Measurements from ENCODE around the gene PER1. TPM values are rescaled to one million over a fixed set of nuclear protein-coding genes. Genes with fewer than 3 reads are reported as not detected.
A peak's percentile ranks its signal among the peaks of the same experiment; 100 is the strongest.

PER1 gene
- total and polyA plus RNA-seq, 2 of the 13 experiments (the other 11 are each of a cell fraction or from before 2014, with no cell fraction given), result 2.6 to 3.6 TPM

DNA sequence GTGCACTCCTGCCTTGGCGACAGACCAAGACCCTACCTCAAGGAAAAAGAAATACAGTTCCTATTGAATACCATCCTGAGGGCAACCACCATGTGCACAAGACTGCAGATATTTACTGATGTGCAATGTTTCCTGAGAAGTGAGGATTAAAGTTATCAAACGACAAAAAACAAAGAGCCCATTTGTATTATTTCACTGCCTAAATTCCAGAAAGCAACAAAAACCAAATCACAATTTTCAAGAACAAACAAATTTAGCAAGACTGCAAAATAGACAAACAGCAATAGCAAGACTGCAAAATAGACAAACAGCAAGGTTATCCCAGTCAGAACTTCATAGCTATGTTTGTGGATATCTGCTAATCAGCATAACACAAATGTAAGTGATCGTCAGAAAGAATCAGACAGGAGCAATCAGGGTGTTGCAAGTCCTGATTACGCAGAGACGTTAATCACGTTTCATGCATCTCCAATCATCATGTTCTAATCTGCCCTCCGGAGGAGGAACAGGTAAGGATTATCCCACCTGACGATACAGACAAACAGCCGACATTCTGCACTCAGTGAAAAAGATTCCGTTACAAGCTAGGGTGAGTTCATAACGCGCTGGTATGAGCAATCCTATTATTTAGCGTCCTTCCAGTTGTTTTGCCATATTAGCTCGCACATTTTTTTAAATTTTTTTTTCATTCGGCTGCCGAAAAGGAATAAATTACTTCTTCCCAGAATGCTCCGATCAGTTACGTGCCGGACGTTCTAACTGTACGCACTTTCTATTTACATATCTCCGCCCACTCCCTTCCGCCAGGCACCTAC, 21.1 kb upstream of the PER1 start (continued):
- TF ChIP-seq, protein P1, sequence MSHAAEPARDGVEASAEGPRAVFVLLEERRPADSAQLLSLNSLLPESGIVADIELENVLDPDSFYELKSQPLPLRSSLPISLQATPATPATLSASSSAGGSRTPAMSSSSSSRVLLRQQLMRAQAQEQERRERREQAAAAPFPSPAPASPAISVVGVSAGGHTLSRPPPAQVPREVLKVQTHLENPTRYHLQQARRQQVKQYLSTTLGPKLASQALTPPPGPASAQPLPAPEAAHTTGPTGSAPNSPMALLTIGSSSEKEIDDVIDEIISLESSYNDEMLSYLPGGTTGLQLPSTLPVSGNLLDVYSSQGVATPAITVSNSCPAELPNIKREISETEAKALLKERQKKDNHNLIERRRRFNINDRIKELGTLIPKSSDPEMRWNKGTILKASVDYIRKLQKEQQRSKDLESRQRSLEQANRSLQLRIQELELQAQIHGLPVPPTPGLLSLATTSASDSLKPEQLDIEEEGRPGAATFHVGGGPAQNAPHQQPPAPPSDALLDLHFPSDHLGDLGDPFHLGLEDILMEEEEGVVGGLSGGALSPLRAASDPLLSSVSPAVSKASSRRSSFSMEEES (CRISPR knock-in tag; IDR thresholded peaks at IDR 0.05), result peak; percentile 86
- peak; percentile 64; the same call in 1 of the 2 replicates for TF ChIP-seq ZMYM3 (CRISPR knock-in tag; IDR thresholded peaks at IDR 0.05)
- TF ChIP-seq, protein P2, sequence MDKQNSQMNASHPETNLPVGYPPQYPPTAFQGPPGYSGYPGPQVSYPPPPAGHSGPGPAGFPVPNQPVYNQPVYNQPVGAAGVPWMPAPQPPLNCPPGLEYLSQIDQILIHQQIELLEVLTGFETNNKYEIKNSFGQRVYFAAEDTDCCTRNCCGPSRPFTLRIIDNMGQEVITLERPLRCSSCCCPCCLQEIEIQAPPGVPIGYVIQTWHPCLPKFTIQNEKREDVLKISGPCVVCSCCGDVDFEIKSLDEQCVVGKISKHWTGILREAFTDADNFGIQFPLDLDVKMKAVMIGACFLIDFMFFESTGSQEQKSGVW (CRISPR knock-in tag; IDR thresholded peaks at IDR 0.05; ENCODE audit: borderline replicate concordance), result no peak
- TF ChIP-seq, protein P3, sequence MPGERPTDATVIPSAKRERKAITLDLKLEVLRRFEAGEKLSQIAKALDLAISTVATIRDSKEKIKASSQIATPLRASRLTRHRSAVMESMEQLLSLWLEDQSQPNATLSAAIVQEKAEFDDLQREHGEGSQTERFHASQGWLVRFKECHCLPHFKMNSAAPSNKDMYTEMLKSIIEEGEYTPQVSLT (CRISPR knock-in tag; IDR thresholded peaks at IDR 0.05; ENCODE audit: borderline replicate concordance, low read depth), result no peak
- TF ChIP-seq, protein P4, sequence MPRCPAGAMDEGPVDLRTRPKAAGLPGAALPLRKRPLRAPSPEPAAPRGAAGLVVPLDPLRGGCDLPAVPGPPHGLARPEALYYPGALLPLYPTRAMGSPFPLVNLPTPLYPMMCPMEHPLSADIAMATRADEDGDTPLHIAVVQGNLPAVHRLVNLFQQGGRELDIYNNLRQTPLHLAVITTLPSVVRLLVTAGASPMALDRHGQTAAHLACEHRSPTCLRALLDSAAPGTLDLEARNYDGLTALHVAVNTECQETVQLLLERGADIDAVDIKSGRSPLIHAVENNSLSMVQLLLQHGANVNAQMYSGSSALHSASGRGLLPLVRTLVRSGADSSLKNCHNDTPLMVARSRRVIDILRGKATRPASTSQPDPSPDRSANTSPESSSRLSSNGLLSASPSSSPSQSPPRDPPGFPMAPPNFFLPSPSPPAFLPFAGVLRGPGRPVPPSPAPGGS (CRISPR knock-in tag; IDR thresholded peaks at IDR 0.05), result no peak
- TF ChIP-seq BHLHE40 (IDR thresholded peaks at IDR 0.05; ENCODE audit: low read length), result peak; percentile 96
- TF ChIP-seq ZFP90 (CRISPR knock-in tag; IDR thresholded peaks at IDR 0.05; ENCODE audit: borderline replicate concordance), result peak; percentile 96; the same call in 1 of the 2 replicates
- no peak for TF ChIP-seq EEA1 (CRISPR knock-in tag; IDR thresholded peaks at IDR 0.05; ENCODE audit: borderline replicate concordance)
- TF ChIP-seq, protein P5, sequence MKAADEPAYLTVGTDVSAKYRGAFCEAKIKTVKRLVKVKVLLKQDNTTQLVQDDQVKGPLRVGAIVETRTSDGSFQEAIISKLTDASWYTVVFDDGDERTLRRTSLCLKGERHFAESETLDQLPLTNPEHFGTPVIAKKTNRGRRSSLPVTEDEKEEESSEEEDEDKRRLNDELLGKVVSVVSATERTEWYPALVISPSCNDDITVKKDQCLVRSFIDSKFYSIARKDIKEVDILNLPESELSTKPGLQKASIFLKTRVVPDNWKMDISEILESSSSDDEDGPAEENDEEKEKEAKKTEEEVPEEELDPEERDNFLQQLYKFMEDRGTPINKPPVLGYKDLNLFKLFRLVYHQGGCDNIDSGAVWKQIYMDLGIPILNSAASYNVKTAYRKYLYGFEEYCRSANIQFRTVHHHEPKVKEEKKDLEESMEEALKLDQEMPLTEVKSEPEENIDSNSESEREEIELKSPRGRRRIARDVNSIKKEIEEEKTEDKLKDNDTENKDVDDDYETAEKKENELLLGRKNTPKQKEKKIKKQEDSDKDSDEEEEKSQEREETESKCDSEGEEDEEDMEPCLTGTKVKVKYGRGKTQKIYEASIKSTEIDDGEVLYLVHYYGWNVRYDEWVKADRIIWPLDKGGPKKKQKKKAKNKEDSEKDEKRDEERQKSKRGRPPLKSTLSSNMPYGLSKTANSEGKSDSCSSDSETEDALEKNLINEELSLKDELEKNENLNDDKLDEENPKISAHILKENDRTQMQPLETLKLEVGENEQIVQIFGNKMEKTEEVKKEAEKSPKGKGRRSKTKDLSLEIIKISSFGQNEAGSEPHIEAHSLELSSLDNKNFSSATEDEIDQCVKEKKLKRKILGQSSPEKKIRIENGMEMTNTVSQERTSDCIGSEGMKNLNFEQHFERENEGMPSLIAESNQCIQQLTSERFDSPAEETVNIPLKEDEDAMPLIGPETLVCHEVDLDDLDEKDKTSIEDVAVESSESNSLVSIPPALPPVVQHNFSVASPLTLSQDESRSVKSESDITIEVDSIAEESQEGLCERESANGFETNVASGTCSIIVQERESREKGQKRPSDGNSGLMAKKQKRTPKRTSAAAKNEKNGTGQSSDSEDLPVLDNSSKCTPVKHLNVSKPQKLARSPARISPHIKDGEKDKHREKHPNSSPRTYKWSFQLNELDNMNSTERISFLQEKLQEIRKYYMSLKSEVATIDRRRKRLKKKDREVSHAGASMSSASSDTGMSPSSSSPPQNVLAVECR (CRISPR knock-in tag; IDR thresholded peaks at IDR 0.05; ENCODE audit: borderline replicate concordance), result peak; percentile 65; the same call in 1 of the 2 replicates
- TF ChIP-seq, protein P6, sequence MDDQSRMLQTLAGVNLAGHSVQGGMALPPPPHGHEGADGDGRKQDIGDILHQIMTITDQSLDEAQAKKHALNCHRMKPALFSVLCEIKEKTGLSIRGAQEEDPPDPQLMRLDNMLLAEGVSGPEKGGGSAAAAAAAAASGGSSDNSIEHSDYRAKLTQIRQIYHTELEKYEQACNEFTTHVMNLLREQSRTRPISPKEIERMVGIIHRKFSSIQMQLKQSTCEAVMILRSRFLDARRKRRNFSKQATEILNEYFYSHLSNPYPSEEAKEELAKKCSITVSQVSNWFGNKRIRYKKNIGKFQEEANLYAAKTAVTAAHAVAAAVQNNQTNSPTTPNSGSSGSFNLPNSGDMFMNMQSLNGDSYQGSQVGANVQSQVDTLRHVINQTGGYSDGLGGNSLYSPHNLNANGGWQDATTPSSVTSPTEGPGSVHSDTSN (CRISPR knock-in tag; IDR thresholded peaks at IDR 0.05; ENCODE audit: borderline replicate concordance), result peak; percentile 94; the same call in 1 of the 2 replicates
- no peak for TF ChIP-seq ZNF556 (CRISPR knock-in tag; IDR thresholded peaks at IDR 0.05; ENCODE audit: borderline replicate concordance)
- TF ChIP-seq ZNF24 (IDR thresholded peaks at IDR 0.05), result no peak
- peak; percentile 54; the same call in 1 of the 2 replicates for TF ChIP-seq RFX3 (CRISPR knock-in tag; IDR thresholded peaks at IDR 0.05)
- no peak for TF ChIP-seq ZKSCAN5 (CRISPR knock-in tag; IDR thresholded peaks at IDR 0.05)
- TF ChIP-seq, protein P7, sequence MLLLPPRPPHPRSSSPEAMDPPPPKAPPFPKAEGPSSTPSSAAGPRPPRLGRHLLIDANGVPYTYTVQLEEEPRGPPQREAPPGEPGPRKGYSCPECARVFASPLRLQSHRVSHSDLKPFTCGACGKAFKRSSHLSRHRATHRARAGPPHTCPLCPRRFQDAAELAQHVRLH (CRISPR knock-in tag; IDR thresholded peaks at IDR 0.05; ENCODE audit: borderline replicate concordance, low read depth), result peak; percentile 99
- TF ChIP-seq ZNF766 (CRISPR knock-in tag; IDR thresholded peaks at IDR 0.05; ENCODE audit: borderline replicate concordance), result peak; percentile 83
- no peak for TF ChIP-seq SCMH1 (CRISPR knock-in tag; IDR thresholded peaks at IDR 0.05; ENCODE audit: borderline replicate concordance)
- TF ChIP-seq ZSCAN31 (CRISPR knock-in tag; IDR thresholded peaks at IDR 0.05; ENCODE audit: low read depth), result peak; percentile 89; the same call in 1 of the 2 replicates

Data from HepG2 (cell line).